Midbrain (tissue), 1 donor: ENCODE measurements around the gene CC2D2A.

Experiments used
- DNase-seq: peaks from one replicate; lab custom pipeline; 2025; lab: John Stamatoyannopoulos, UW

The CC2D2A gene

GRCh38 chr4:15469402-15470127 is at the start of gene CC2D2A:
Gene CC2D2A, plus strand, starts transcription at chr4:15469882. Its CDS starts 6,051 bp downstream, at chr4:15475933.
- DNase-seq, result peak; percentile 32

- peak; percentile 26 for DNase-seq
These were observed 49.0 kb upstream of the CC2D2A start for GRCh38 chr4:15420642-15421041.

- no peak for DNase-seq
These were observed 46.4 kb upstream of the CC2D2A start for GRCh38 chr4:15423285-15423711.

- DNase-seq, result no peak
These were observed 44.2 kb upstream of the CC2D2A start for GRCh38 chr4:15425520-15425919.

- no peak for DNase-seq
These were observed 42.5 kb upstream of the CC2D2A start for GRCh38 chr4:15427161-15427560.

GRCh38 chr4:15427701-15428100 is 42.0 kb upstream of the CC2D2A start, which contains the start of gene C1QTNF7:
Gene C1QTNF7, plus strand, starts transcription at chr4:15428033. Its CDS starts 7,711 bp downstream, at chr4:15435744.
- no peak for DNase-seq

- DNase-seq, result no peak
These were observed 41.1 kb upstream of the CC2D2A start for GRCh38 chr4:15428611-15429010.

- no peak for DNase-seq
These were observed 35.6 kb upstream of the CC2D2A start for GRCh38 chr4:15434091-15434490.

- DNase-seq, result no peak
These were observed 35.0 kb upstream of the CC2D2A start for GRCh38 chr4:15434676-15435075.

GRCh38 chr4:15436513-15436912 is 33.2 kb upstream of the CC2D2A start:
- DNase-seq, result peak; percentile 76

- no peak for DNase-seq
These were observed 30.6 kb upstream of the CC2D2A start for GRCh38 chr4:15438939-15439524.

- DNase-seq, result no peak
These were observed 26.1 kb upstream of the CC2D2A start for GRCh38 chr4:15443371-15444160.

GRCh38 chr4:15444276-15444675 is 25.4 kb upstream of the CC2D2A start:
- DNase-seq, result no peak

GRCh38 chr4:15444879-15445547 is 24.7 kb upstream of the CC2D2A start:
- no peak for DNase-seq

GRCh38 chr4:15451181-15451865 is 18.4 kb upstream of the CC2D2A start:
- DNase-seq, result no peak

- DNase-seq, result no peak
These were observed 17.6 kb upstream of the CC2D2A start for GRCh38 chr4:15451866-15452765.

- DNase-seq, result no peak
These were observed 14.4 kb upstream of the CC2D2A start for GRCh38 chr4:15455290-15455689.

GRCh38 chr4:15457406-15458201 is 12.1 kb upstream of the CC2D2A start:
- DNase-seq, result peak; percentile 63

- DNase-seq, result no peak
These were observed 11.1 kb upstream of the CC2D2A start for GRCh38 chr4:15458616-15459015.

GRCh38 chr4:15459706-15460105 is 10.0 kb upstream of the CC2D2A start:
- no peak for DNase-seq
